ENCODE data around the gene ETFB. TPM values are rescaled to one million over a fixed set of nuclear protein-coding genes. Genes with fewer than 3 reads are reported as not detected.

The ETFB gene
- total RNA-seq, 1 donor from 2014 or later, result 41.1 TPM

- H3K4me3 Mint-ChIP-seq, result peak overlapping the region; percentile 89
- DNase-seq (ENCODE audit: low read depth, low spot score), result peak; percentile 91
- peak overlapping the region; percentile 13 for H3K27ac Mint-ChIP-seq (ENCODE audit: unreplicated experiment)
- no peaks in the 10 kb centered on the region for H3K36me3 Mint-ChIP-seq (ENCODE audit: low read depth)
- peak; percentile 38 for TF ChIP-seq CTCF (conservative IDR thresholded peaks at IDR 0.05)
- peaks cover 15% of the 10 kb centered on the region for H3K27me3 Mint-ChIP-seq (ENCODE audit: low read depth)
- H3K9me3 Mint-ChIP-seq, result no peaks in the 10 kb centered on the region
- H3K4me1 Mint-ChIP-seq, result peaks cover 17% of the 10 kb centered on the region
These were observed 26.2 kb downstream of the ETFB start for GRCh38 chr19:51339687-51340656.

GRCh38 chr19:51339313-51339686 lies 26.9 kb downstream of the ETFB start:
- peak overlapping the region; percentile 89 for H3K4me3 Mint-ChIP-seq
- H3K36me3 Mint-ChIP-seq (ENCODE audit: low read depth), result no peaks in the 10 kb centered on the region
- H3K27ac Mint-ChIP-seq (ENCODE audit: unreplicated experiment), result peak overlapping the region; percentile 15
- peaks cover 20% of the 10 kb centered on the region for H3K4me1 Mint-ChIP-seq
- no peak for TF ChIP-seq CTCF (conservative IDR thresholded peaks at IDR 0.05)
- H3K27me3 Mint-ChIP-seq (ENCODE audit: low read depth), result peaks cover 15% of the 10 kb centered on the region
- H3K9me3 Mint-ChIP-seq, result no peaks in the 10 kb centered on the region
- no peak for DNase-seq (ENCODE audit: low read depth, low spot score)

GRCh38 chr19:51338563-51339312 lies 27.4 kb downstream of the ETFB start:
- H3K4me1 Mint-ChIP-seq, result peaks cover 20% of the 10 kb centered on the region
- H3K36me3 Mint-ChIP-seq (ENCODE audit: low read depth), result no peaks in the 10 kb centered on the region
- TF ChIP-seq CTCF (conservative IDR thresholded peaks at IDR 0.05), result peak; percentile 92
- DNase-seq (ENCODE audit: low read depth, low spot score), result peak; percentile 81
- peak overlapping the region; percentile 86 for H3K27ac Mint-ChIP-seq (ENCODE audit: unreplicated experiment)
- peaks cover 15% of the 10 kb centered on the region for H3K27me3 Mint-ChIP-seq (ENCODE audit: low read depth)
- H3K4me3 Mint-ChIP-seq, result peak overlapping the region; percentile 89
- no peaks in the 10 kb centered on the region for H3K9me3 Mint-ChIP-seq

GRCh38 chr19:51337861-51338562 lies 28.2 kb downstream of the ETFB start:
- Mint-ChIP-seq H3K27me3 (ENCODE audit: low read depth) (peaks cover 14% of the 10 kb centered on the region), H3K9me3 (no peaks in the 10 kb centered on the region), H3K27ac (ENCODE audit: unreplicated experiment) (no peak overlapping the region), H3K36me3 (ENCODE audit: low read depth) (no peaks in the 10 kb centered on the region), H3K4me3 (peak overlapping the region; percentile 89), H3K4me1 (peaks cover 20% of the 10 kb centered on the region)
- no peak for DNase-seq (ENCODE audit: low read depth, low spot score)
- no peak for TF ChIP-seq CTCF (conservative IDR thresholded peaks at IDR 0.05)

GRCh38 chr19:51337141-51337860 lies 28.9 kb downstream of the ETFB start:
- H3K4me3 Mint-ChIP-seq, result no peak overlapping the region
- no peak for TF ChIP-seq CTCF (conservative IDR thresholded peaks at IDR 0.05)
- no peaks in the 10 kb centered on the region for H3K9me3 Mint-ChIP-seq
- no peaks in the 10 kb centered on the region for H3K36me3 Mint-ChIP-seq (ENCODE audit: low read depth)
- no peak for DNase-seq (ENCODE audit: low read depth, low spot score)
- H3K27ac Mint-ChIP-seq (ENCODE audit: unreplicated experiment), result no peak overlapping the region
- H3K4me1 Mint-ChIP-seq, result peaks cover 20% of the 10 kb centered on the region
- peaks cover 11% of the 10 kb centered on the region for H3K27me3 Mint-ChIP-seq (ENCODE audit: low read depth)

All from neural crest cell (in vitro differentiated cells).